HepG2 (cell line): Measurements from ENCODE around the gene SMTNL1. TPM values are rescaled to one million over a fixed set of nuclear protein-coding genes. Genes with fewer than 3 reads are reported as not detected.

ENCODE experiments used
- ATM ChIP-seq: fragments of 450-650 bp; IDR thresholded peaks from 2 replicates; pipeline ENCODE4 v1.7.1; 2017; ENCODE audit warnings: mild to moderate bottlenecking, borderline replicate concordance
- CAMTA2 ChIP-seq: sonication (generic); formaldehyde crosslinking; IDR thresholded peaks from 2 replicates; pipeline ENCODE4 v1.4.0; 2020; ENCODE audit warnings: mild to moderate bottlenecking, missing genetic modification reagents, borderline replicate concordance
- FLYWCH1 ChIP-seq: sonication (generic); formaldehyde crosslinking; IDR thresholded peaks from 2 replicates; pipeline ENCODE4 v1.8.1; 2023; ENCODE audit warnings: mild to moderate bottlenecking, missing genetic modification reagents
- HNRNPK ChIP-seq: fragments of 200-400 bp; formaldehyde crosslinking; IDR thresholded peaks from 2 replicates; pipeline ENCODE4 v1.6.1; 2018; ENCODE audit warnings: low read length, low read depth, moderate library complexity, mild to moderate bottlenecking; ENCODE audit not compliant: poor library complexity, severe bottlenecking
- JARID2 ChIP-seq: sonication (generic); formaldehyde crosslinking; IDR thresholded peaks from 2 replicates; pipeline ENCODE4 v1.8.1; 2023; ENCODE audit warnings: missing genetic modification reagents, inconsistent platforms; ENCODE audit not compliant: insufficient replicate concordance
- LBX2 ChIP-seq: sonication (generic); formaldehyde crosslinking; IDR thresholded peaks from 2 replicates; pipeline ENCODE4 v1.5.0; 2020; ENCODE audit warnings: missing genetic modification reagents, mild to moderate bottlenecking, borderline replicate concordance
- NAIF1 ChIP-seq: sonication (generic); formaldehyde crosslinking; IDR thresholded peaks from 2 replicates; pipeline ENCODE4 v1.5.0; 2020; ENCODE audit warnings: mild to moderate bottlenecking, missing genetic modification reagents, borderline replicate concordance
- NFAT5 ChIP-seq: sonication (generic); formaldehyde crosslinking; IDR thresholded peaks from 2 replicates; pipeline ENCODE4 v1.4.0; 2020; ENCODE audit warnings: missing genetic modification reagents
- NFIC ChIP-seq: IDR thresholded peaks from 2 replicates; pipeline ENCODE4 v1.6.1; 2012; ENCODE audit warnings: mild to moderate bottlenecking, low read length, inconsistent platforms
- PCBP2 ChIP-seq: fragments of 200-400 bp; formaldehyde crosslinking; optimal IDR thresholded peaks from 2 replicates; pipeline ENCODE3; 2018; ENCODE audit warnings: low read length, low read depth; ENCODE audit not compliant: poor library complexity, severe bottlenecking
- RAD51 ChIP-seq: fragments of 450-650 bp; IDR thresholded peaks from 2 replicates; pipeline ENCODE4 v1.6.1; 2016; ENCODE audit warnings: borderline replicate concordance
- SPEN ChIP-seq: sonication (generic); formaldehyde crosslinking; IDR thresholded peaks from 2 replicates; pipeline ENCODE4 v1.5.1; 2020; ENCODE audit warnings: low read depth, mild to moderate bottlenecking, missing genetic modification reagents
- THAP8 ChIP-seq: sonication (generic); formaldehyde crosslinking; IDR thresholded peaks from 2 replicates; pipeline ENCODE4 v1.5.1; 2020; ENCODE audit warnings: missing genetic modification reagents, mild to moderate bottlenecking, borderline replicate concordance
- TRIM22 ChIP-seq: fragments of 450-650 bp; IDR thresholded peaks from 2 replicates; pipeline ENCODE4 v1.6.1; 2017
- ZBTB3 ChIP-seq: sonication (generic); formaldehyde crosslinking; IDR thresholded peaks from 2 replicates; pipeline ENCODE4 v1.4.0; 2020; ENCODE audit warnings: low read depth, mild to moderate bottlenecking, moderate library complexity, missing genetic modification reagents, borderline replicate concordance
- ZNF20 ChIP-seq: sonication (generic); formaldehyde crosslinking; IDR thresholded peaks from 2 replicates; pipeline ENCODE4 v1.4.0; 2020; ENCODE audit warnings: mild to moderate bottlenecking, moderate library complexity, missing genetic modification reagents
- ZNF207 ChIP-seq: fragments of 450-650 bp; IDR thresholded peaks from 2 replicates; pipeline ENCODE4 v1.6.1; 2016; ENCODE audit warnings: antibody characterized with exemption, borderline replicate concordance
- ZNF256 ChIP-seq: sonication (generic); formaldehyde crosslinking; conservative IDR thresholded peaks from 2 replicates; pipeline ENCODE4 v1.4.0; 2020; ENCODE audit warnings: missing genetic modification reagents
- ZNF335 ChIP-seq: sonication (generic); formaldehyde crosslinking; IDR thresholded peaks from 2 replicates; pipeline ENCODE4 v1.4.0; 2020; ENCODE audit warnings: missing genetic modification reagents
- ZNF562 ChIP-seq: sonication (generic); formaldehyde crosslinking; IDR thresholded peaks from 2 replicates; pipeline ENCODE4 v1.8.0; 2022; ENCODE audit warnings: missing genetic modification reagents, borderline replicate concordance
- ZNF720 ChIP-seq: sonication (generic); formaldehyde crosslinking; IDR thresholded peaks from 2 replicates; pipeline ENCODE4 v1.4.0; 2020; ENCODE audit warnings: missing genetic modification reagents
- ZNF878 ChIP-seq: sonication (generic); formaldehyde crosslinking; IDR thresholded peaks from 2 replicates; pipeline ENCODE4 v1.8.1; 2023; ENCODE audit warnings: mild to moderate bottlenecking, missing genetic modification reagents, moderate library complexity
- polyA plus RNA-seq, 8 experiments: library from polyadenylated mRNA; depleted of rRNA in 3 of 8; stranded (reverse) in 7 of 8; unstranded in 1 of 8; fragments of >200 nt; fragmentation: Illumina TruSeq in 4 of 8; extraction: Trizol in 4 of 8; gene quantifications; 2 replicates each; pipeline versions ENCODE4 v1.2.1 to v1.2.3, GENCODE V29; 2011 to 2016; ENCODE audit warnings: low read depth in 4 of 8, missing spikeins in 1 of 8, mixed read lengths in 1 of 8; ENCODE audit not compliant: insufficient read depth in 1 of 8
- total RNA-seq, 5 experiments: library from RNA; depleted of rRNA; stranded (reverse); fragments of >200 nt; fragmentation: Illumina TruSeq; extraction: Trizol; gene quantifications; 2 replicates each; pipeline ENCODE4 v1.2.3, GENCODE V29; 2016; ENCODE audit warnings: low read depth in 1 of 5

Gene SMTNL1
- total and polyA plus RNA-seq, 2 of the 13 experiments (the other 11 are each of a cell fraction or from before 2014, with no cell fraction given) = 0.04 TPM; not detected in 1

- TF ChIP-seq ATM = no peak
- TF ChIP-seq ZBTB3 (CRISPR knock-in tag) = no peak
- TF ChIP-seq ZNF878 (CRISPR knock-in tag) = 0 out of 2 replicates have a peak, but pooled peaks have one; percentile 67
- TF ChIP-seq CAMTA2 (CRISPR knock-in tag) = no peak
- no peak for TF ChIP-seq LBX2 (CRISPR knock-in tag)
- no peak for TF ChIP-seq JARID2 (CRISPR knock-in tag)
- TF ChIP-seq RAD51 = no peak
- no peak for TF ChIP-seq NFAT5
- TF ChIP-seq SPEN = peak; percentile 53; the same call in 1 of the 2 replicates
- TF ChIP-seq ZNF256 = no peak
- no peak for TF ChIP-seq TRIM22
- TF ChIP-seq ZNF720 (CRISPR knock-in tag) = no peak
- no peak for TF ChIP-seq ZNF207
- no peak for TF ChIP-seq FLYWCH1
- TF ChIP-seq ZNF562 (CRISPR knock-in tag) = no peak
- TF ChIP-seq THAP8 = no peak
- TF ChIP-seq NFIC = no peak
- no peak for TF ChIP-seq NAIF1 (CRISPR knock-in tag)
- no peak for TF ChIP-seq PCBP2
- no peak for TF ChIP-seq HNRNPK
- TF ChIP-seq ZNF20 (CRISPR knock-in tag) = no peak
- TF ChIP-seq ZNF335 (CRISPR knock-in tag) = no peak
Observed at GRCh38 chr11:57493507-57494503, 43.6 kb upstream of the SMTNL1 start (continued).
